SK-N-SH (cell line): ENCODE measurements around the gene MTERF4. TPM values are rescaled to one million over a fixed set of nuclear protein-coding genes. Genes with fewer than 3 reads are reported as not detected.
A peak's percentile ranks its signal among the peaks of the same experiment; 100 is the strongest.

Source experiments
- CTCF ChIA-PET: fragments of 300-600, 350-600 bp; formaldehyde crosslinking; extraction: SDS; loops from one replicate; lab custom pipeline; 2021; lab: Yijun Ruan, JAX
- POLR2A ChIA-PET: fragments of 350-600 bp; sonication (Branson Sonifier 250); formaldehyde crosslinking; extraction: SDS; loops from one replicate; lab custom pipeline; 2020; ENCODE audit warnings: antibody characterized with exemption, inconsistent platforms; lab: Yijun Ruan, JAX
- DNase-seq: peaks from one replicate; pipeline ENCODE4 v3.0.0; 2012
- H2AFZ ChIP-seq: fragments of 200-600 bp; sonication (generic); 2 replicates; pipeline ENCODE4 v1.8.1; 2016; ENCODE audit warnings: antibody characterized with exemption, mild to moderate bottlenecking, low read depth
- H3F3A ChIP-seq: fragments of 200-600 bp; sonication (generic); replicated peaks from 2 replicates; pipeline ENCODE3; 2016; ENCODE audit warnings: antibody characterized with exemption, mild to moderate bottlenecking; ENCODE audit not compliant: insufficient read depth
- H3K27ac ChIP-seq, 2 experiments: fragments of 200-500 bp in 1 of 2; fragments of 200-600 bp in 1 of 2; sonication (Bioruptor generic) in 1 of 2; sonication (generic), shearing (Covaris generic) in 1 of 2; 2 replicates each; pipeline versions ENCODE4 v1.5.1 to v1.6.1; 2014 to 2016; ENCODE audit warnings: low read depth in 2 of 2, inconsistent platforms in 1 of 2, low read length in 1 of 2, mild to moderate bottlenecking in 1 of 2, mixed read lengths in 1 of 2
- H3K27me3 ChIP-seq: fragments of 200-600 bp; sonication (generic), shearing (Covaris generic); 2 replicates; pipeline ENCODE4 v1.6.1; 2016; ENCODE audit warnings: mixed run types; ENCODE audit not compliant: insufficient read depth
- H3K36me3 ChIP-seq, 2 experiments: fragments of 200-500 bp in 1 of 2; fragments of 200-600 bp in 1 of 2; sonication (Bioruptor generic) in 1 of 2; sonication (generic) in 1 of 2; replicated peaks in 1 of 2; 2 replicates each; pipeline versions ENCODE3 to v1.5.1; 2014 to 2016; ENCODE audit warnings: low read length in 1 of 2, mild to moderate bottlenecking in 1 of 2; ENCODE audit not compliant: insufficient read depth in 2 of 2, control insufficient read depth in 1 of 2
- H3K4me1 ChIP-seq, 2 experiments: fragments of 200-500 bp in 1 of 2; fragments of 200-600 bp in 1 of 2; sonication (Bioruptor generic) in 1 of 2; sonication (generic), shearing (Covaris generic) in 1 of 2; 2 replicates each; pipeline versions ENCODE4 v1.5.1 to v1.6.1; 2014 to 2016; ENCODE audit warnings: low read depth in 1 of 2, low read length in 1 of 2, mixed run types in 1 of 2; ENCODE audit not compliant: insufficient read depth in 2 of 2, control insufficient read depth in 1 of 2
- H3K4me2 ChIP-seq: fragments of 200-600 bp; sonication (generic), shearing (Covaris generic); 2 replicates; pipeline ENCODE4 v1.6.1; 2017; ENCODE audit warnings: mixed run types
- H3K4me3 ChIP-seq, 2 experiments: fragments of 200-500 bp in 1 of 2; fragments of 200-600 bp in 1 of 2; sonication (Bioruptor generic) in 1 of 2; sonication (generic), shearing (Covaris generic) in 1 of 2; 2 replicates each; pipeline versions ENCODE4 v1.5.1 to v1.8.1; 2014 to 2016; ENCODE audit warnings: low read depth in 2 of 2, inconsistent platforms in 1 of 2, low read length in 1 of 2, mild to moderate bottlenecking in 1 of 2, mixed read lengths in 1 of 2, moderate library complexity in 1 of 2
- H3K79me2 ChIP-seq: fragments of 200-600 bp; sonication (generic); 2 replicates; pipeline ENCODE4 v1.8.1; 2017; ENCODE audit warnings: mild to moderate bottlenecking; ENCODE audit not compliant: insufficient read depth
- H3K9ac ChIP-seq: fragments of 200-600 bp; sonication (generic); 2 replicates; pipeline ENCODE4 v1.6.1; 2017; ENCODE audit warnings: mixed run types
- H3K9me2 ChIP-seq: fragments of 200-600 bp; sonication (generic); 2 replicates; pipeline ENCODE4 v1.6.1; 2017; ENCODE audit warnings: mixed run types
- H3K9me3 ChIP-seq: fragments of 200-600 bp; sonication (generic); 2 replicates; pipeline ENCODE4 v1.6.1; 2017; ENCODE audit warnings: mixed run types, mild to moderate bottlenecking, moderate library complexity
- H4K20me1 ChIP-seq: fragments of 200-600 bp; sonication (generic); 2 replicates; pipeline ENCODE4 v1.6.1; 2017; ENCODE audit warnings: mild to moderate bottlenecking, mixed run types; ENCODE audit not compliant: insufficient read depth
- CHD2 ChIP-seq: fragments of 150-350 bp; IDR thresholded peaks from 2 replicates; pipeline ENCODE4 v1.6.1; 2018; ENCODE audit warnings: low read length; ENCODE audit not compliant: partially characterized antibody
- CTCF ChIP-seq: fragments of 200-600 bp; sonication (generic); IDR thresholded peaks from 2 replicates; pipeline ENCODE4 v1.6.1; 2017; ENCODE audit warnings: antibody characterized with exemption, mild to moderate bottlenecking, moderate library complexity
- EZH2phosphoT487 ChIP-seq: fragments of 200-600 bp; sonication (generic); IDR thresholded peaks from 2 replicates; pipeline ENCODE4 v1.6.1; 2017; ENCODE audit warnings: low read depth, mixed run types, mild to moderate bottlenecking, antibody characterized with exemption, moderate library complexity, borderline replicate concordance
- FOXJ3 ChIP-seq: sonication (generic); formaldehyde crosslinking; IDR thresholded peaks from 2 replicates; pipeline ENCODE4 v1.5.1; 2020; ENCODE audit warnings: mild to moderate bottlenecking, missing genetic modification reagents
- FOXM1 ChIP-seq: IDR thresholded peaks from 2 replicates; pipeline ENCODE4 v1.4.0; 2012; ENCODE audit warnings: low read depth, mild to moderate bottlenecking
- GATA2 ChIP-seq: sonication (generic); formaldehyde crosslinking; IDR thresholded peaks from 2 replicates; pipeline ENCODE4 v1.5.0; 2020; ENCODE audit warnings: mild to moderate bottlenecking, missing genetic modification reagents
- MAX ChIP-seq: IDR thresholded peaks from 2 replicates; pipeline ENCODE4 v1.4.0; 2012; ENCODE audit warnings: low read depth
- NFIC ChIP-seq: IDR thresholded peaks from 2 replicates; pipeline ENCODE4 v1.4.0; 2012; ENCODE audit warnings: borderline replicate concordance
- NRF1 ChIP-seq: IDR thresholded peaks from 2 replicates; pipeline ENCODE4 v1.6.1; 2012; ENCODE audit warnings: low read depth, mild to moderate bottlenecking, low read length
- PBX3 ChIP-seq: IDR thresholded peaks from 2 replicates; pipeline ENCODE4; 2012
- POLR2AphosphoS5 ChIP-seq: IDR thresholded peaks from 2 replicates; pipeline ENCODE4 v1.6.1; 2012; ENCODE audit warnings: low read depth, low read length
- TEAD4 ChIP-seq: IDR thresholded peaks from 2 replicates; pipeline ENCODE4 v1.4.0; 2012; ENCODE audit warnings: mild to moderate bottlenecking, borderline replicate concordance; ENCODE audit not compliant: insufficient read depth
- USF2 ChIP-seq: fragments of 150-350 bp; IDR thresholded peaks from 2 replicates; pipeline ENCODE4 v1.6.1; 2017; ENCODE audit warnings: antibody characterized with exemption, low read length, low read depth, borderline replicate concordance
- WGBS: methylation state at CpG from one replicate; pipeline ENCODE4 v1.1.6; 2017; ENCODE audit warnings: low lambda C conversion rate; 5-methylcytosine and 5-hydroxymethylcytosine counted together
- polyA plus RNA-seq, 3 experiments: library from polyadenylated mRNA; depleted of rRNA; stranded (reverse); fragments of >200 nt; gene quantifications; 2 replicates each; pipeline ENCODE4 v1.2.3, GENCODE V29; 2012

Gene MTERF4
- polyA plus RNA-seq, 1 of the 3 experiments (the other 2 are of a cell fraction), result 31.0 TPM

DNA sequence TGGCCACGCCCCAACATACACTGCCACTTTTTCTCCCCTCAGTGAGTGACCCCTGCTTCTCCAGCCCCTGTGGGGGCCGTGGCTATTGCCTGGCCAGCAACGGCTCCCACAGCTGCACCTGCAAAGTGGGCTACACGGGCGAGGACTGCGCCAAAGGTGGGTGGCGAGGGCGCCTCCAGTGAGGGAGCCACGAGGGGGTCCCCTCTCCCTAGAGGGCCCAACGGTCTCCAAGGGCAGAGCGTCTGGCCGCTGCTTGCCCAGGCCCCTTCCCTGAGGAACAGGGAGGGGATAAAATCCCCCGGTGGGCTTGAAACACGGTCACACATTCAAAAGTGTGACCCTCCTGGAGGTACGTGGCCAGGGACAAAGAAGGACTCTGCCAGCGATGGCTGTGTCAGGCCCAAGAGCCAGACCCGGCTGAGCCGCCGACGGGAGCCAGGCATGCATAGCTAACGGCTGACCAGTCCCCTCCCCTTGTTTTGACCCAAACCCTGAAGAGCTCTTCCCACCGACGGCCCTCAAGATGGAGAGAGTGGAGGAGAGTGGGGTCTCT lies 37.2 kb downstream of the MTERF4 start:
- no peaks in the 10 kb centered on the region for H3K9me3 ChIP-seq
- H3K4me2 ChIP-seq, result no peak overlapping the region
- H3K36me3 ChIP-seq, result no peaks in the 10 kb centered on the region
- H3K4me1 ChIP-seq, result no peaks in the 10 kb centered on the region; a peak in 1 of 4 replicates
- H3K9ac ChIP-seq, result no peak overlapping the region
- WGBS, result 83% methylated on average over 7 of the region's 23 CpGs
- TF ChIP-seq FOXM1 (no peak), POLR2AphosphoS5 (no peak), TEAD4 (no peak), NFIC (no peak), EZH2phosphoT487 (no peak), CHD2 (no peak), NRF1 (no peak), GATA2 (CRISPR knock-in tag) (no peak)
- TF ChIP-seq, all 33 proteins: peak for 0
- Histone ChIP-seq H2AFZ (no peak overlapping the region), H3K79me2 (no peaks in the 10 kb centered on the region), H3F3A (no peaks in the 10 kb centered on the region), H3K27ac (no peak overlapping the region), H3K27me3 (no peaks in the 10 kb centered on the region; the same call in 1 of the 2 replicates), H3K4me3 (no peak overlapping the region), H4K20me1 (no peaks in the 10 kb centered on the region), H3K9me2 (no peaks in the 10 kb centered on the region)
- POLR2A ChIA-PET, result no interaction called here
- DNase-seq, result no peak
- CTCF ChIA-PET, result interaction anchor here (1.1 to 1.5 kb wide), 2 partner anchors 13 to 214 kb away, joined by 3 to 6 read pairs; no protein-coding TSS in a partner anchor

DNA sequence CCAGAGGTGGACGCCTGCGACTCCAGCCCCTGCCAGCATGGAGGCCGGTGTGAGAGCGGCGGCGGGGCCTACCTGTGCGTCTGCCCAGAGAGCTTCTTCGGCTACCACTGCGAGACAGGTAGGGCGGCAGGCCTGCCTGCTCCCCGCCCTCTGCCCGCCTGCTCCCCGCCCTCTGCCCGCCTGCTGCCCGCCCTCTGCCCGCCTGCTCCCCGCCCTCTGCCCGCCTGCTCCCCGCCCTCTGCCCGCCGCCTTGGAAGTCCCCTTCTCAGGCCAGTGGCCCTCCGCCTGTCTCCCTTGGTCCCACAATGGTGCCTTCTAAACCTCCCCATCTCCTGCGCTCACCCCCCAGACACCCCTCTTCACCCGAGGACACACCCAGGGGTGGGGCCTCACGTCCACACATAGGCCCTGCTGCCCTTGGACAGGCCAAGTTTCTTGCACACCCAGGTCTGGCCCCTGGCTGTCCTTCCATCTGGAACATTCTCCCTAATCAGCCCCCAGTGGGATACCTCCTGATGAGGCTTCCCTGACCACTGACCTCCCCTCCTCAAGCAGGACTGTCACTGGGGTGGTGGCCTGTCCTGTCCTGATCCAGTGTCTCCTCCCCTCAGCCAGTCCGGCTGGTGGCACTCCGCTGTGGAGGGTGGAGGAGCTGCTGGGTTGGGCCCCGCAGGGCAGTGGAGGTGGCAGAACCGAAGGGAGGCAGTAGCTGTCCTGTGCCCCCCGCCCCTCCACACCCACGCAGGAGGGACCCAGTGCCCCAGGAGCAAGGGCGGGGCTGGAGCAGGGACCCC lies 37.9 kb downstream of the MTERF4 start:
- Histone ChIP-seq H3K4me1 (no peaks in the 10 kb centered on the region; a peak in 1 of 4 replicates), H3K27me3 (no peaks in the 10 kb centered on the region; the same call in 1 of the 2 replicates), H3K27ac (no peak overlapping the region), H3K79me2 (no peaks in the 10 kb centered on the region), H3K9me3 (no peaks in the 10 kb centered on the region), H3K36me3 (no peaks in the 10 kb centered on the region), H2AFZ (no peak overlapping the region), H3K9me2 (no peaks in the 10 kb centered on the region), H3K4me2 (no peak overlapping the region), H3K9ac (no peak overlapping the region), H4K20me1 (no peaks in the 10 kb centered on the region)
- POLR2A ChIA-PET, result no interaction called here
- 56% methylated on average over 22 of the region's 32 CpGs for WGBS
- peak; percentile 64 for DNase-seq
- no peak for TF ChIP-seq CTCF
- TF ChIP-seq USF2, result no peak
- no peak for TF ChIP-seq MAX
- TF ChIP-seq FOXJ3 (CRISPR knock-in tag), result no peak
- TF ChIP-seq PBX3, result 0 out of 2 replicates have a peak, but pooled peaks have one; percentile 11
- TF ChIP-seq, all 33 proteins: peak for 1
- CTCF ChIA-PET, result interaction anchor here (1.1 to 1.5 kb wide), 2 partner anchors 14 to 213 kb away, joined by 3 to 6 read pairs; no protein-coding TSS in a partner anchor
- Histone ChIP-seq H3K4me3 (peak overlapping the region in 1 of 2 experiments; percentile 21; a peak in 1 of 4 replicates), H3F3A (no peaks in the 10 kb centered on the region)
